Measurements from ENCODE around the gene TBC1D2. TPM values are rescaled to one million over a fixed set of nuclear protein-coding genes. Genes with fewer than 3 reads are reported as not detected.

Gene TBC1D2
- total and polyA plus RNA-seq, 2 of the 4 experiments (the other 2 are of a cell fraction) = 36.9 to 62.7 TPM

DNA sequence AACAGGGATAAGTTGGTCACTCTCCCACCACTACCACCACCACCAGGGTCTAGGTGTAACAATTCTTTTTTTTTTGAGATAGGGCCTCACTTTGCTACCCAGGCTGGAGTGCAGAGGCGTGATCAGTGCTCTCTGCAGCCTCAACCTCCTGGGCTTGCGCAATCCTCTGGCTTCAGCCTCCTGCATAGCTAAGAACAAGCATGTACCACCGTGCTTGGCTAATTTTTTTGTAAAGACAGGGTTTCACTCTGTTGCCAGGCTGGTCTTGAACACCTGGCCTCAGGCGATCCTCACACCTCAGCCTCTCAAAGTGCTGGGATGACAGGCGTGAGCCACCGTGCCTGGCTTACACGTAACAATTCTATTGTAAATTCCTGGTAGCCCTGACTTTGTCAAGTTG is 90.5 kb downstream of the TBC1D2 start:
- no peak overlapping the region for H3K4me3 ChIP-seq (ENCODE audit: insufficient read depth, low read depth, low read length)
- POLR2A ChIA-PET (ENCODE audit: unreplicated experiment) = no interaction called here
- BruUV-seq (replicated peaks) = no TSS peak
- no peak overlapping the region for H2AK9ac ChIP-seq (replicated peaks; ENCODE audit: low read depth, low read length, poor library complexity)
- H3K14ac ChIP-seq (replicated peaks; ENCODE audit: low read depth, low read length) = no peak overlapping the region
- CTCF ChIA-PET = no interaction called here
- no peak overlapping the region for H3K18ac ChIP-seq (ENCODE audit: low read depth, low read length)
- H3K27ac ChIP-seq (ENCODE audit: insufficient read depth, low read length) = no peak overlapping the region
- dilution Hi-C loops (cut with HindIII; ENCODE audit: low sequenced_read_pairs, unreplicated experiment) = no loop called here
- no peak for DNase-seq
- no peak for TF ChIP-seq RFX5 (IDR thresholded peaks at IDR 0.05; ENCODE audit: low read depth, low read length)
- TF ChIP-seq POLR2A (IDR thresholded peaks at IDR 0.05; ENCODE audit: low read depth, low read length) = no peak
- TF ChIP-seq FOS (IDR thresholded peaks at IDR 0.05; ENCODE audit: low read depth, low read length) = no peak
- TF ChIP-seq RAD21 (IDR thresholded peaks at IDR 0.05; ENCODE audit: low read length) = no peak
- no peak for TF ChIP-seq MAFK (IDR thresholded peaks at IDR 0.05; ENCODE audit: low read depth, low read length)
- TF ChIP-seq NFE2L2 (IDR thresholded peaks at IDR 0.05; ENCODE audit: low read depth, low read length) = no peak
- TF ChIP-seq BHLHE40 (IDR thresholded peaks at IDR 0.05; ENCODE audit: low read depth, low read length) = no peak
- TF ChIP-seq, protein P1, sequence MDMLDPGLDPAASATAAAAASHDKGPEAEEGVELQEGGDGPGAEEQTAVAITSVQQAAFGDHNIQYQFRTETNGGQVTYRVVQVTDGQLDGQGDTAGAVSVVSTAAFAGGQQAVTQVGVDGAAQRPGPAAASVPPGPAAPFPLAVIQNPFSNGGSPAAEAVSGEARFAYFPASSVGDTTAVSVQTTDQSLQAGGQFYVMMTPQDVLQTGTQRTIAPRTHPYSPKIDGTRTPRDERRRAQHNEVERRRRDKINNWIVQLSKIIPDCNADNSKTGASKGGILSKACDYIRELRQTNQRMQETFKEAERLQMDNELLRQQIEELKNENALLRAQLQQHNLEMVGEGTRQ (IDR thresholded peaks at IDR 0.05; ENCODE audit: low read depth, low read length) = no peak
- TF ChIP-seq CHD1 (IDR thresholded peaks at IDR 0.05; ENCODE audit: low read depth, low read length) = no peak
- TF ChIP-seq, protein P2, sequence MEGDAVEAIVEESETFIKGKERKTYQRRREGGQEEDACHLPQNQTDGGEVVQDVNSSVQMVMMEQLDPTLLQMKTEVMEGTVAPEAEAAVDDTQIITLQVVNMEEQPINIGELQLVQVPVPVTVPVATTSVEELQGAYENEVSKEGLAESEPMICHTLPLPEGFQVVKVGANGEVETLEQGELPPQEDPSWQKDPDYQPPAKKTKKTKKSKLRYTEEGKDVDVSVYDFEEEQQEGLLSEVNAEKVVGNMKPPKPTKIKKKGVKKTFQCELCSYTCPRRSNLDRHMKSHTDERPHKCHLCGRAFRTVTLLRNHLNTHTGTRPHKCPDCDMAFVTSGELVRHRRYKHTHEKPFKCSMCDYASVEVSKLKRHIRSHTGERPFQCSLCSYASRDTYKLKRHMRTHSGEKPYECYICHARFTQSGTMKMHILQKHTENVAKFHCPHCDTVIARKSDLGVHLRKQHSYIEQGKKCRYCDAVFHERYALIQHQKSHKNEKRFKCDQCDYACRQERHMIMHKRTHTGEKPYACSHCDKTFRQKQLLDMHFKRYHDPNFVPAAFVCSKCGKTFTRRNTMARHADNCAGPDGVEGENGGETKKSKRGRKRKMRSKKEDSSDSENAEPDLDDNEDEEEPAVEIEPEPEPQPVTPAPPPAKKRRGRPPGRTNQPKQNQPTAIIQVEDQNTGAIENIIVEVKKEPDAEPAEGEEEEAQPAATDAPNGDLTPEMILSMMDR (conservative IDR thresholded peaks at IDR 0.05; ENCODE audit: low read depth, low read length) = no peak
- TF ChIP-seq MAZ (IDR thresholded peaks at IDR 0.05; ENCODE audit: borderline replicate concordance, low read depth, low read length) = no peak
- TF ChIP-seq CEBPB (IDR thresholded peaks at IDR 0.05; ENCODE audit: low read depth, low read length) = no peak
- no peak for TF ChIP-seq RCOR1 (IDR thresholded peaks at IDR 0.05; ENCODE audit: insufficient replicate concordance, low read length)
- TF ChIP-seq MXI1 (IDR thresholded peaks at IDR 0.05; ENCODE audit: borderline replicate concordance, low read depth, low read length) = no peak
- TF ChIP-seq, protein P3, sequence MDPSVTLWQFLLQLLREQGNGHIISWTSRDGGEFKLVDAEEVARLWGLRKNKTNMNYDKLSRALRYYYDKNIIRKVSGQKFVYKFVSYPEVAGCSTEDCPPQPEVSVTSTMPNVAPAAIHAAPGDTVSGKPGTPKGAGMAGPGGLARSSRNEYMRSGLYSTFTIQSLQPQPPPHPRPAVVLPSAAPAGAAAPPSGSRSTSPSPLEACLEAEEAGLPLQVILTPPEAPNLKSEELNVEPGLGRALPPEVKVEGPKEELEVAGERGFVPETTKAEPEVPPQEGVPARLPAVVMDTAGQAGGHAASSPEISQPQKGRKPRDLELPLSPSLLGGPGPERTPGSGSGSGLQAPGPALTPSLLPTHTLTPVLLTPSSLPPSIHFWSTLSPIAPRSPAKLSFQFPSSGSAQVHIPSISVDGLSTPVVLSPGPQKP (IDR thresholded peaks at IDR 0.05; ENCODE audit: borderline replicate concordance, low read depth, low read length) = no peak
- TF ChIP-seq SMC3 (IDR thresholded peaks at IDR 0.05; ENCODE audit: low read depth, low read length) = no peak
- no peak overlapping the region for H2BK120ac ChIP-seq (ENCODE audit: low read depth, low read length)
- no peak overlapping the region for H3K56ac ChIP-seq (ENCODE audit: extremely low read depth, insufficient read depth, low read length)
- no peak overlapping the region for H2BK15ac ChIP-seq (ENCODE audit: low read depth, low read length)
- H3K4me2 ChIP-seq (ENCODE audit: low read depth, low read length) = no peak overlapping the region
- peaks cover 2% of the 10 kb centered on the region; the same call in 1 of the 2 replicates for H3K27me3 ChIP-seq (ENCODE audit: control insufficient read depth, insufficient read depth, low read length)
- H4K91ac ChIP-seq (ENCODE audit: insufficient read depth, low read depth, low read length) = no peak overlapping the region
- H3K9ac ChIP-seq (ENCODE audit: low read depth, low read length) = no peak overlapping the region
- no peak overlapping the region for H2AFZ ChIP-seq (replicated peaks; ENCODE audit: low read length, poor library complexity)
- H3K4me1 ChIP-seq (ENCODE audit: control insufficient read depth, insufficient read depth, low read length) = peaks cover 4% of the 10 kb centered on the region; the same call in 1 of the 2 replicates
- H2BK5ac ChIP-seq (ENCODE audit: low read depth, low read length, poor library complexity, severe bottlenecking) = no peak overlapping the region
- H3K23ac ChIP-seq (ENCODE audit: low read depth, low read length) = no peak overlapping the region
- intact Hi-C loops (cut with micrococcal nuclease) = no loop called here
- no peak overlapping the region for H4K5ac ChIP-seq (ENCODE audit: low read depth, low read length)
- H3K4ac ChIP-seq (ENCODE audit: low read depth, low read length) = no peak overlapping the region
- 0 out of 2 replicates have a peak, but pooled peaks cover 9% of the 10 kb centered on the region for H3K9me1 ChIP-seq (ENCODE audit: insufficient read depth, low read length)
- H3K79me1 ChIP-seq (ENCODE audit: low read depth in 1 of 2, low read length in 2 of 2) = no peaks in the 10 kb centered on the region; a peak in 1 of 4 replicates
- no peak overlapping the region for H2BK20ac ChIP-seq (ENCODE audit: low read depth, low read length)
- no peak overlapping the region for H2AK5ac ChIP-seq (ENCODE audit: low read depth, low read length)
- no peaks in the 10 kb centered on the region for H3K36me3 ChIP-seq (ENCODE audit: control insufficient read depth, insufficient read depth, low read length)
- no peak for ATAC-seq (ENCODE audit: low read depth)
- in situ Hi-C loops (cut with MboI; ENCODE audit: low sequenced_read_pairs) = no loop called here
- H4K20me1 ChIP-seq (ENCODE audit: insufficient read depth, low read length) = no peaks in the 10 kb centered on the region
- no peaks in the 10 kb centered on the region for H3K9me3 ChIP-seq (ENCODE audit: control insufficient read depth, insufficient read depth, low read length)
- 83% methylated on average over 3 of the region's 7 CpGs; no CpG with 5 or more reads in 1 of the 2 experiments for WGBS, 2 experiments (ENCODE audit: extremely low coverage in 2 of 2, insufficient read length in 1 of 2)
- no peak overlapping the region for H4K8ac ChIP-seq (ENCODE audit: low read depth in 2 of 2, low read length in 2 of 2)

All from IMR-90 (cell line).